Gastroesophageal sphincter (tissue), 3 donors: ENCODE data around the gene TTC39C.

ENCODE experiments used
- CTCF ChIP-seq, 4 experiments: fragments of 200-600 bp in 2 of 4; fragments of 450-650 bp in 2 of 4; sonication (generic) in 1 of 4; IDR thresholded peaks; one replicate each; pipeline ENCODE4 v1.5.1; 2017 to 2019; ENCODE audit warnings: antibody characterized with exemption in 4 of 4, mild to moderate bottlenecking in 2 of 4, moderate library complexity in 2 of 4
- EP300 ChIP-seq: sonication (generic); formaldehyde crosslinking; IDR thresholded peaks from one replicate; pipeline ENCODE4 v1.6.1; 2017; ENCODE audit warnings: antibody characterized with exemption, mild to moderate bottlenecking
- POLR2A ChIP-seq, 2 donors: fragments of 450-650 bp; IDR thresholded peaks; one replicate each; pipeline ENCODE4 v1.6.1; 2017; ENCODE audit warnings: antibody characterized with exemption in 2 of 2, mild to moderate bottlenecking in 2 of 2, moderate library complexity in 1 of 2
- POLR2AphosphoS5 ChIP-seq: sonication (generic); formaldehyde crosslinking; IDR thresholded peaks from one replicate; pipeline ENCODE4 v1.6.1; 2017; ENCODE audit warnings: antibody characterized with exemption

GRCh38 chr18:23982155-23983079, 32.1 kb upstream of the TTC39C start:
- TF ChIP-seq CTCF (IDR thresholded peaks at IDR 0.05): no peak
- peak; percentile 97 for TF ChIP-seq POLR2AphosphoS5
- no peak for TF ChIP-seq EP300
- TF ChIP-seq POLR2A (IDR thresholded peaks at IDR 0.05): peak; percentile 18 to 19
